K562 (cell line): ENCODE measurements around the gene PAQR6. TPM values are rescaled to one million over a fixed set of nuclear protein-coding genes. Genes with fewer than 3 reads are reported as not detected.
A peak's percentile ranks its signal among the peaks of the same experiment; 100 is the strongest.

Experiments used
- ATF3 ChIP-seq, 2 experiments: fragments of 450-650 bp in 1 of 2; sonication (generic) in 1 of 2; formaldehyde crosslinking in 1 of 2; IDR thresholded peaks in 1 of 2; conservative IDR thresholded peaks in 1 of 2; 2 replicates each; pipeline versions ENCODE4 v1.6.1 to v1.8.1; 2016 to 2023; ENCODE audit warnings: mild to moderate bottlenecking in 2 of 2, moderate library complexity in 2 of 2, inconsistent platforms in 1 of 2, missing genetic modification reagents in 1 of 2
- CAMTA2 ChIP-seq: fragments of 250-450 bp; sonication (Bioruptor Pico); conservative IDR thresholded peaks from 2 replicates; pipeline ENCODE4 v1.5.1; 2022
- LARP7 ChIP-seq: fragments of 450-650 bp; IDR thresholded peaks from 2 replicates; pipeline ENCODE4 v1.6.1; 2016
- MCM5 ChIP-seq: fragments of 450-650 bp; IDR thresholded peaks from 2 replicates; pipeline ENCODE4 v1.6.1; 2016; ENCODE audit warnings: low read depth
- POLR2A ChIP-seq: fragments of 450-650 bp; conservative IDR thresholded peaks from 2 replicates; pipeline ENCODE4 v1.6.1; 2016
- POLR2G ChIP-seq: fragments of 200-400 bp; formaldehyde crosslinking; IDR thresholded peaks from 2 replicates; pipeline ENCODE4 v1.6.1; 2017; ENCODE audit warnings: low read depth, mild to moderate bottlenecking, antibody characterized with exemption, low read length, moderate library complexity
- REST ChIP-seq, 2 experiments: fragments of 450-650 bp; formaldehyde crosslinking in 1 of 2; IDR thresholded peaks; 2 replicates each; pipeline versions ENCODE4 v1.4.0 to v1.6.1; 2014 to 2020; ENCODE audit warnings: mild to moderate bottlenecking in 2 of 2, borderline replicate concordance in 1 of 2, low read depth in 1 of 2
- RFX1 ChIP-seq: fragments of 450-650 bp; IDR thresholded peaks from 2 replicates; pipeline ENCODE4 v1.6.1; 2016; ENCODE audit warnings: mild to moderate bottlenecking, moderate library complexity
- SOX6 ChIP-seq: fragments of 450-650 bp; IDR thresholded peaks from 2 replicates; pipeline ENCODE4 v1.6.1; 2014; ENCODE audit warnings: mild to moderate bottlenecking
- ZNF445 ChIP-seq: fragments of 250-450 bp; sonication (Bioruptor Pico); IDR thresholded peaks from 2 replicates; pipeline ENCODE4 v1.4.0; 2020; ENCODE audit warnings: low read depth, mild to moderate bottlenecking, moderate library complexity
- ZNF609 ChIP-seq: sonication (generic); formaldehyde crosslinking; IDR thresholded peaks from 2 replicates; pipeline ENCODE4 v1.8.1; 2023; ENCODE audit warnings: missing genetic modification reagents, mild to moderate bottlenecking, borderline replicate concordance
- polyA plus RNA-seq, 8 experiments: library from polyadenylated mRNA; depleted of rRNA in 4 of 8; stranded (reverse) in 5 of 8; unstranded in 3 of 8; fragments of >200 nt; fragmentation: Nextera tagmentation in 2 of 8; fragmentation: Illumina TruSeq in 1 of 8; extraction: Ambion mirVana in 2 of 8; extraction: Trizol in 1 of 8; gene quantifications; 2 replicates each; pipeline versions ENCODE4 v1.2.1 to v1.2.3, GENCODE V29; 2011 to 2014; ENCODE audit warnings: inconsistent platforms in 1 of 8, missing spikeins in 1 of 8
- total RNA-seq, 7 experiments: library from RNA; depleted of rRNA in 6 of 7; stranded (reverse); fragments of >200 nt in 6 of 7; fragmentation: Illumina TruSeq in 2 of 7; extraction: Trizol in 2 of 7; gene quantifications; 2 replicates each; pipeline versions ENCODE4 v1.2.1 to v1.2.3, GENCODE V29; 2011 to 2021; ENCODE audit warnings: low replicate concordance in 1 of 7
- TF ChIP-seq, protein P1 (sequence below): fragments of 200-800 bp; sonication (Bioruptor generic); IDR thresholded peaks from 2 replicates; pipeline ENCODE4 v1.6.1; 2017; ENCODE audit warnings: missing genetic modification characterization, missing compliant biosample characterization

Gene PAQR6
- total and polyA plus RNA-seq, 9 of the 15 experiments (the other 6 are each of a cell fraction or from before 2014, with no cell fraction given) = 0.07 to 1.8 (median 0.62) TPM

- no peak for TF ChIP-seq ATF3 (IDR thresholded peaks at IDR 0.05)
- TF ChIP-seq ATF3 (CRISPR knock-in tag; conservative IDR thresholded peaks at IDR 0.05) = no peak
- TF ChIP-seq, protein P1, sequence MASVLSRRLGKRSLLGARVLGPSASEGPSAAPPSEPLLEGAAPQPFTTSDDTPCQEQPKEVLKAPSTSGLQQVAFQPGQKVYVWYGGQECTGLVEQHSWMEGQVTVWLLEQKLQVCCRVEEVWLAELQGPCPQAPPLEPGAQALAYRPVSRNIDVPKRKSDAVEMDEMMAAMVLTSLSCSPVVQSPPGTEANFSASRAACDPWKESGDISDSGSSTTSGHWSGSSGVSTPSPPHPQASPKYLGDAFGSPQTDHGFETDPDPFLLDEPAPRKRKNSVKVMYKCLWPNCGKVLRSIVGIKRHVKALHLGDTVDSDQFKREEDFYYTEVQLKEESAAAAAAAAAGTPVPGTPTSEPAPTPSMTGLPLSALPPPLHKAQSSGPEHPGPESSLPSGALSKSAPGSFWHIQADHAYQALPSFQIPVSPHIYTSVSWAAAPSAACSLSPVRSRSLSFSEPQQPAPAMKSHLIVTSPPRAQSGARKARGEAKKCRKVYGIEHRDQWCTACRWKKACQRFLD (CRISPR knock-in tag) = peak; percentile 45; the same call in 1 of the 2 replicates
- TF ChIP-seq RFX1 = no peak
- no peak for TF ChIP-seq MCM5
- peak; percentile 72 for TF ChIP-seq POLR2G
- TF ChIP-seq CAMTA2 = no peak
- TF ChIP-seq LARP7 = no peak
- peak; percentile 67 for TF ChIP-seq POLR2A
- no peak for TF ChIP-seq ZNF445
- TF ChIP-seq REST (IDR thresholded peaks at IDR 0.05; ENCODE audit: borderline replicate concordance) = peak; percentile 64
- no peak for TF ChIP-seq REST (CRISPR knock-in tag; IDR thresholded peaks at IDR 0.05; ENCODE audit: low read depth)
- TF ChIP-seq SOX6 = no peak
- no peak for TF ChIP-seq ZNF609
Measured at GRCh38 chr1:156295391-156295947, 47.6 kb upstream of the PAQR6 start, which contains the start of gene GLMP (continued).
